C4-2B (cell line): ENCODE results near the gene TRUB2.

Experiments
- CTCF ChIP-seq: fragments of 450-650 bp; conservative IDR thresholded peaks from 2 replicates; pipeline ENCODE4 v1.5.1; 2017; ENCODE audit warnings: mild to moderate bottlenecking
- ZFX ChIP-seq: fragments of 450-650 bp; IDR thresholded peaks from 2 replicates; pipeline ENCODE4 v1.6.1; 2017

GRCh38 chr9:128341435-128341849 is 19.2 kb upstream of the TRUB2 start:
- TF ChIP-seq CTCF, result peak; percentile 85
- TF ChIP-seq ZFX, result no peak
